Cardiac fibroblast (primary cell): Measurements from ENCODE around the gene ARHGEF4.

Source experiments
- DNase-seq, 2 donors: peaks; one replicate each; pipeline versions ENCODE4 v3.0.0 to v3.0.0-alpha.2; 2010; ENCODE audit warnings: low read depth in 2 of 2
- H3K4me3 ChIP-seq, 2 donors: replicated peaks in 1 of 2; 1 replicate in 1 of 2; 2 replicates in 1 of 2; pipeline ENCODE4 v1.5.1; 2011; ENCODE audit warnings: low read depth in 2 of 2, low read length in 2 of 2, mild to moderate bottlenecking in 2 of 2, moderate library complexity in 1 of 2
- TF ChIP-seq, protein P1 (sequence below): IDR thresholded peaks from one replicate; pipeline ENCODE4 v1.5.1; 2011; ENCODE audit warnings: low read depth, mild to moderate bottlenecking, low read length, inconsistent platforms

The ARHGEF4 gene

DNA sequence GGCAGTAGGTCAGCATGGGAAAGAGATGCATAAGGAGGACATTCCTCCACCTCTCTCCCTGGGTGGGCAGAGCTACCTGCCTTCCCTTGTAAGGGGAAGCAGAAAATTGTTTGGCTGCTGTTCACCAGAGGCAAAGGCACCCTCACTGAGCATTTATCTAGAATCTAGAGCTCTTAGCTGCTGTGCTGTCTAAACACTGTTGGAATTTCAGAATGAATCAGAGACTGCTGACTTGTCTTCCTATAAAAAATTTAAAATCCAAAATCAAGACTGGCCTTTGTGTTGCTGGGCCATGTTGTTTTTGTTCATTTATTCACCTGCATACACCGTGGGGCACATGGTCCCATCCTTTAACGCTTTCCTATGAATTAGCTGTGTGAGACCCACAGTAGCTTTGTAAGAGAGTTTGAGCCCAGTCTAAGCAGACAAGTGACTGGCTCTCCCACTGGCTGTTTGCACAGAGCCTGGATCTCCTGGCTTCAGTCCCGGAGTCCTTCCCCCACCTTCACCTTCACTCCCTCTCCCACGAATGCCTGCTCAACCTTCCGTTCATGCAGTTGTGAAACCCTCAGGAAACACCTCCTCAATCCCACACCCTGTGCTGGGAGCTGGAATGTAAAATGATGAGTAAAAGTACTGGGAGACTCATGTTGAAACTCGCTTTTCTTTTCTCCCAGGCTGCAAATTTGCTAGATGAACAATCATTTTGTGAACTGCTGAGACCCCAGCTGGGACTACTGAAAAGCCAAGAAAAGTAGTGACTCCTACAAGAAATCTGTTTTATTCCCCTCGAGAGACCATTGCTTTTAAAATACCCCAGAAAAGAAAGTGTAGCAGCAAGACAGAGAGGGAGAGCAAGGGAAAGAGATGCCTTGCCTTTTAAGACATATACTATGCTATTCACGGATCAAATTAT lies 180.4 kb downstream of the ARHGEF4 start:
- no peak overlapping the region for H3K4me3 ChIP-seq
- TF ChIP-seq, protein P1, sequence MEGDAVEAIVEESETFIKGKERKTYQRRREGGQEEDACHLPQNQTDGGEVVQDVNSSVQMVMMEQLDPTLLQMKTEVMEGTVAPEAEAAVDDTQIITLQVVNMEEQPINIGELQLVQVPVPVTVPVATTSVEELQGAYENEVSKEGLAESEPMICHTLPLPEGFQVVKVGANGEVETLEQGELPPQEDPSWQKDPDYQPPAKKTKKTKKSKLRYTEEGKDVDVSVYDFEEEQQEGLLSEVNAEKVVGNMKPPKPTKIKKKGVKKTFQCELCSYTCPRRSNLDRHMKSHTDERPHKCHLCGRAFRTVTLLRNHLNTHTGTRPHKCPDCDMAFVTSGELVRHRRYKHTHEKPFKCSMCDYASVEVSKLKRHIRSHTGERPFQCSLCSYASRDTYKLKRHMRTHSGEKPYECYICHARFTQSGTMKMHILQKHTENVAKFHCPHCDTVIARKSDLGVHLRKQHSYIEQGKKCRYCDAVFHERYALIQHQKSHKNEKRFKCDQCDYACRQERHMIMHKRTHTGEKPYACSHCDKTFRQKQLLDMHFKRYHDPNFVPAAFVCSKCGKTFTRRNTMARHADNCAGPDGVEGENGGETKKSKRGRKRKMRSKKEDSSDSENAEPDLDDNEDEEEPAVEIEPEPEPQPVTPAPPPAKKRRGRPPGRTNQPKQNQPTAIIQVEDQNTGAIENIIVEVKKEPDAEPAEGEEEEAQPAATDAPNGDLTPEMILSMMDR = no peak
- peak; percentile 74 to 76 for DNase-seq

DNA sequence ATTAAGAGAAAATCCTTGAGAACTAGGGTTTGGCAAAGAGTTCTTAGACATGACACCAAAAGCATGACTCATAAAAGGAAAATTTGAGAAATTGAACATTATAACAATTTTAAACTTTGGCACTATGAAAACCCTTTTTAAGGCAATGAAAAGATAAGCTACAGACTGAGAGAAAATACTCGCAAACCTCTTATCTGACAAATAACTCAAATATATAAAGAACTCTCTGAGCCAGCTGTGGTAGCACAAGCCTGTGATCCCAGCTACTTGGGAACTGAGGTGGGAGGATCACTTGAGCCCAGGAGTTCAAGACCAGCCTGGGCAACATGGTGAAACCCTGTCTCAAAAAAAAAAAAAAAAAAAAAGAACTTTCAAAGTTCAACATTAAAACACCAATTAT lies 186.0 kb downstream of the ARHGEF4 start:
- DNase-seq = peak; percentile 27 to 73
- H3K4me3 ChIP-seq = no peak overlapping the region
- TF ChIP-seq, protein P1 = no peak

DNA sequence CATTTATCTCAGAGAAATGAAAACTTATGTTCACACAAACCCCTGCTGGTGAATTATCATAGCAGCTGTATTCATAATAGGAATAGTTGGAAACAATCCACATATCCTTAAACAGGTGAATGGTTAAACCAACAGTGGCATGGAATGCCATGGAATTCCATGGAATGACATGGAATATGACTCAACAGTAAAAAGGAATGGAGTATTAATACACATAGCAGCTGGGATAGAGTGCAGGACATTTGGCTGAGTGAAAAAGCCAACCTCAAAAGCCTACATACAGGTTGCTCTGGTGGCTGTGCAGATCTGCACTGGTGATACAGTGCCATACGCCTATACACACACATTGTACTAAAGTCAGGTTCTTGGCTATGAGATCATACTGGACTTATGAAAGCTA lies 187.0 kb downstream of the ARHGEF4 start:
- TF ChIP-seq, protein P1 = no peak
- DNase-seq = no peak
- no peak overlapping the region for H3K4me3 ChIP-seq

DNA sequence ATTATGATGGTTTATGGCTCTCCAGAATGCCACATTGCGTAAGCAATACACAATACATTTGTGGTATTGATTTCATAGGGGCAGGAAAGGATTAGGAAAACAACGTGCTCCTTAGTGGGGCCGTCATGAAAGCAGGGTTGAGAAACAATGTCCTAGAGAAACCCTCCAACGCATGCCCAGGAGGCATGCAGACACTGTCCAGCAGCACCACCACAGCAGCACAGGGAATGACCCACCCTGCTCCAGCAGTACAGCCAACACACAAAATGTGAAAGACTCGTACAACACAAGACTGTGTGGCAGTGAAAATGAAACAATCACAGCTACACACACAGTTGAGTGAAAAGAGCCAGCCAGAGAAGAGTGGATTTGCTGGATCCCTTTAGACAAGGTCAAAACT lies 190.2 kb downstream of the ARHGEF4 start:
- no peak for DNase-seq
- TF ChIP-seq, protein P1 = no peak
- no peak overlapping the region for H3K4me3 ChIP-seq

DNA sequence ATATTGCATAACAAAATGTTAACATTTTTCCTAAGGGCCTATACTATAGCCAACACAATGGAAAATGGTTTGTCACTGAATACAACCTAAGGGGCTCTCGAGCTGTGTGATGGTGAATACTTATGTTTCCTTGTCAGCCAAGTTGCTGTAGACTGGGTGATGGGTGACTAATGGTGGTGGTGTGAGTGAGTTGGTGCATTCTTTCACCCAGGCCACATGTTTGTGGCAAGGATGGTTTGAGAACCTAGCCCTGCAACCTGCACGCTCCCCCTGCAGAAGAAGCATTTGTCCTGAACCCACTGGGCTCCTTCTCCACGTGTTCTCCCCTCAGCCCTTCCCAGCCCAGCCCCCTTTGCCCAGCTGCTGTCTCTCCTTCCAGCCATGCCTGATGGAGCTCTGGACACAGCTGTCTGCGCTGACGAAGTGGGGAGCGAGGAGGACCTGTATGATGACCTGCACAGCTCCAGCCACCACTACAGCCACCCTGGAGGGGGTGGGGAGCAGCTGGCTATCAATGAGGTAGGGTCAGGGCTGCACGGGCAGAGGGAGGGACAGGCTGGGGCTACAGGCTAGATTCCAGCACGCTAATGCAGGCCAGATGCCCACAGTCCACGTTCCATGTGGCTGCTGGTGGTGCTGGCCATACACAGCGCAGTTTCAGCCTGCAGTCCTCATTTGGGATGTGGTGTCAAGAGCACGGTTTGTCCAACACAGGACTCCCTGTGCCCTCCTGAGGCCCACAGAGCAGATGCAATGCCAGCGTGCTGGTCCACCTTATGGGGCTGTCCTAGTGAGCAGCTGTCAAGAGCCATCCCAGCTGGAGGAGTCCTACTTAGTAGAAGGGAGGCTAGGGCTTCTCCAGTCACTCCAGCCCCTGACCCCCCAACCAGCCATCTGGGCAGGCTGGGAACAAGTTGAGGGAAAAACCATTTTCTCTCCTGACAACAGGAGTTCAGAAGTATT lies 191.1 kb downstream of the ARHGEF4 start:
- DNase-seq = no peak
- TF ChIP-seq, protein P1 = no peak
- no peak overlapping the region for H3K4me3 ChIP-seq

DNA sequence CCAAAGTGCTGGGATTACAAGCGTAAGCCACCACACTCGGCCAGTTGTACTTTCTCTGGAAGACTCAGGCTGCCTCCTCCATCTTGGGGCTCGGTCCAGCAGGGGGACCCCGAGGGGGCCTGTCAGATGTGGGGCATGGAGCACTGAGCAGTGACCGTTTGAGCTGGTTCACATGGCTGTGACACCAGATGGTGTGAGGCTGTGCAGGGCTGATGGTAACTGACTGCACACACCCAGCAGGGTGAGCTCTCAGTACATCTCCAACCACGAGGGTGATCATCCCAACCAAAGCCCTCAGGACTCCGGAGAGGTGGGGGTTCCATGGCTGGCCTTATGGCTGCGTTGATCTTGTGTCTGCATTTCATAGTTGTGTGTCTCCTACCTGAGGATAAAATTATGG lies 193.1 kb downstream of the ARHGEF4 start:
- no peak overlapping the region for H3K4me3 ChIP-seq
- DNase-seq = no peak
- TF ChIP-seq, protein P1 = no peak
